Fibroblast of villous mesenchyme (primary cell): ENCODE data around the gene GPR4. TPM values are rescaled to one million over a fixed set of nuclear protein-coding genes. Genes with fewer than 3 reads are reported as not detected.
"Not testable (repeated sequence)": the region's sequence is repeated elsewhere in the genome, so short reads cannot be mapped to it uniquely, and the experiment has no call there.

Source experiments
- DNase-seq: peaks from one replicate; pipeline ENCODE4 v3.0.0-alpha.2; 2010; ENCODE audit warnings: low read depth
- H3K4me3 ChIP-seq: 2 replicates; pipeline ENCODE4 v1.5.1; 2011; ENCODE audit warnings: low read depth, mild to moderate bottlenecking, low read length
- CTCF ChIP-seq: IDR thresholded peaks from 2 replicates; pipeline ENCODE4 v1.5.1; 2012; ENCODE audit warnings: low read depth, mild to moderate bottlenecking, low read length; ENCODE audit not compliant: insufficient read depth
- total RNA-seq: library from RNA; depleted of rRNA; stranded (reverse); fragments of >200 nt; gene quantifications from 2 replicates; pipeline ENCODE4 v1.2.3, GENCODE V29; 2012

GPR4 gene
- total RNA-seq, 1 donor, result not detected

- no peak for DNase-seq
- TF ChIP-seq CTCF, result no peak
- H3K4me3 ChIP-seq, result no peak overlapping the region
Observed at GRCh38 chr19:45636902-45637301, 34.9 kb upstream of the GPR4 start.

GRCh38 chr19:45636275-45636674 lies 34.3 kb upstream of the GPR4 start:
- no peak for DNase-seq
- TF ChIP-seq CTCF, result no peak
- no peak overlapping the region for H3K4me3 ChIP-seq

DNA sequence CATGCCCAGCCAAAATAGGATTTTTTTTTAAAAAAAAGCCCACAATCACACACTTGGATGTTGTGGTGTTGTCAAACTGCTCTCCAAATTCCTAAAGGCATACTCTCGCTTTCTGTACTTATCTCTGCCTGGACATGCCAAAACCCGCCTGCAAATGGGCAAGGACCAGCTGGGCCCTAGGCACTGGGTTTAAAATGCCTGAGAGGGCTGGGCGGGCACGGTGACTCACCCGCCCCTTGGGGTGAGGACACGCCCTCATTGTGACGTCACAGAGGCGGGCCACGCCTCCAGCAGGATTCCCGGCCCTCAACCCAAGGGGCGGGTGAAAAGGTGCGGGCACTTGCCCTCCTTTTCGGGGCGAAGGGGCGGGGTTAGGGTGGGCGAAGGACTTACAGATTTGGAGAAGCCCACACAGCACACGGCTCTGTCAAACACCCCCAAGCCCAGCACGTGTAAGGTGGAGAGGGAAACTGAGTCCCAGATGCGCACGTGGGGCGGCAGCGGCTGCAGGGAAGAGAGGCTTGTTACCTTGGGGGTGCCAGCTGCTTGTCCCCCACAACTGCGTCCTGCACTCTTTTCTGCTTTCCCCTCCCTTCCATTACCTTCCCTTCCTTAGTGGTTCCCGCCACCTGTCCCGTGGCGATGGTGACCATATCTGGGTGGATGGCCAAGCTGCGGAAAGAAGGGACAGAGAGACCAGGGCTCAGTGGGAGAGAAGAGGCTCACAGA lies 30.6 kb upstream of the GPR4 start:
- peak; percentile 92 for DNase-seq
- TF ChIP-seq CTCF, result no peak

DNA sequence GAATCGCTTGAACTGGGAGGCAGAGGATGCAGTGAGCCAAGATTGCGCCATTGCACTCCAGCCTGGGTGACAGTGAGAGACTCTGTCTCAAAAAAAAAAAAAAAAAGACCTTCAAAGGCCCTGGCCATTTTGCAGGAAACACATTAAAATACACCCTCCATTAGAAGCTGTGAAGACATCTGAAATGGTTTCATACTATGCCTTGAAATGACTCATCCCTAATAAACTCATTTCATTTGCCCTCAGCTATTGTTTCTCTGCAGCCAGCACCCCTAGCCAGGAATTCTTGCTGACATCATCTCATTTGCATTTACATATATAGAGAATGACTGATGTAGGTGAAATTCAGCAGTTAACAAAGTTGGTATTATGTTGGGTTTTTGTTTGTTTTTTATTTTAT lies 28.5 kb upstream of the GPR4 start:
- H3K4me3 ChIP-seq, result no peak overlapping the region
- DNase-seq, result peak; percentile 82
- TF ChIP-seq CTCF, result no peak

More for the DNA sequence above, 30.6 kb upstream of the GPR4 start:
- no peak overlapping the region for H3K4me3 ChIP-seq

GRCh38 chr19:45629704-45630103 lies 27.7 kb upstream of the GPR4 start:
- no peak for DNase-seq
- H3K4me3 ChIP-seq, result no peak overlapping the region
- no peak for TF ChIP-seq CTCF

- H3K4me3 ChIP-seq, DNase-seq: not testable (repeated sequence)
Observed at GRCh38 chr19:45628219-45628618, 26.2 kb upstream of the GPR4 start.

- no peak for DNase-seq
- H3K4me3 ChIP-seq, result no peak overlapping the region
- TF ChIP-seq CTCF, result no peak
Observed at GRCh38 chr19:45623984-45624383, 22.0 kb upstream of the GPR4 start.
